ENCODE data around the gene SNX5. TPM values are rescaled to one million over a fixed set of nuclear protein-coding genes. Genes with fewer than 3 reads are reported as not detected.

SNX5 gene
- total RNA-seq, 2 experiments from 2014 or later, result 222 to 249 TPM

GRCh38 chr20:17965042-17965697, 3.4 kb downstream of the SNX5 start:
- no peaks in the 10 kb centered on the region for H3K9me3 Mint-ChIP-seq
- TF ChIP-seq, protein P1, sequence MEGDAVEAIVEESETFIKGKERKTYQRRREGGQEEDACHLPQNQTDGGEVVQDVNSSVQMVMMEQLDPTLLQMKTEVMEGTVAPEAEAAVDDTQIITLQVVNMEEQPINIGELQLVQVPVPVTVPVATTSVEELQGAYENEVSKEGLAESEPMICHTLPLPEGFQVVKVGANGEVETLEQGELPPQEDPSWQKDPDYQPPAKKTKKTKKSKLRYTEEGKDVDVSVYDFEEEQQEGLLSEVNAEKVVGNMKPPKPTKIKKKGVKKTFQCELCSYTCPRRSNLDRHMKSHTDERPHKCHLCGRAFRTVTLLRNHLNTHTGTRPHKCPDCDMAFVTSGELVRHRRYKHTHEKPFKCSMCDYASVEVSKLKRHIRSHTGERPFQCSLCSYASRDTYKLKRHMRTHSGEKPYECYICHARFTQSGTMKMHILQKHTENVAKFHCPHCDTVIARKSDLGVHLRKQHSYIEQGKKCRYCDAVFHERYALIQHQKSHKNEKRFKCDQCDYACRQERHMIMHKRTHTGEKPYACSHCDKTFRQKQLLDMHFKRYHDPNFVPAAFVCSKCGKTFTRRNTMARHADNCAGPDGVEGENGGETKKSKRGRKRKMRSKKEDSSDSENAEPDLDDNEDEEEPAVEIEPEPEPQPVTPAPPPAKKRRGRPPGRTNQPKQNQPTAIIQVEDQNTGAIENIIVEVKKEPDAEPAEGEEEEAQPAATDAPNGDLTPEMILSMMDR (IDR thresholded peaks at IDR 0.05), result no peak
- POLR2A ChIA-PET, result interaction anchor here (0.5 to 4.4 kb wide), 9 partner anchors 9 to 394 kb away, joined by 3 to 36 read pairs (median 3); partner anchors contain the start of genes KAT14 and PET117
- no peaks in the 10 kb centered on the region for H3K27me3 Mint-ChIP-seq
- peak overlapping the region; percentile 92 for H3K4me3 Mint-ChIP-seq
- DNase-seq, result no peak
- intact Hi-C loops (cut with micrococcal nuclease), result no loop called here
- CTCF ChIA-PET, result interaction anchor here (0.9 to 4.0 kb wide), 7 partner anchors 9 to 67 kb away, joined by 3 to 10 read pairs (median 3); no protein-coding TSS in a partner anchor
- no peak for ATAC-seq
- peaks cover 46% of the 10 kb centered on the region for H3K4me1 Mint-ChIP-seq (ENCODE audit: low read depth)
- H3K27ac Mint-ChIP-seq, result peak overlapping the region; percentile 92
- peaks cover 79% of the 10 kb centered on the region for H3K36me3 Mint-ChIP-seq (ENCODE audit: low read depth)

- H3K27ac Mint-ChIP-seq, result peak overlapping the region; percentile 92
- peaks cover 51% of the 10 kb centered on the region for H3K4me1 Mint-ChIP-seq (ENCODE audit: low read depth)
- POLR2A ChIA-PET, result interaction anchor here (0.7 to 4.4 kb wide), 4 partner anchors 8 to 173 kb away, joined by 3 to 36 read pairs (median 8); partner anchors contain the start of genes KAT14 and PET117
- TF ChIP-seq, protein P1 (IDR thresholded peaks at IDR 0.05), result no peak
- DNase-seq (no peak), ATAC-seq (no peak)
- intact Hi-C loops (cut with micrococcal nuclease), result no loop called here
- no peaks in the 10 kb centered on the region for H3K27me3 Mint-ChIP-seq
- CTCF ChIA-PET, result interaction anchor here (1.2 to 2.6 kb wide), 4 partner anchors 9 to 66 kb away, joined by 3 to 6 read pairs (median 4); no protein-coding TSS in a partner anchor
- H3K9me3 Mint-ChIP-seq, result no peaks in the 10 kb centered on the region
- H3K36me3 Mint-ChIP-seq (ENCODE audit: low read depth), result peaks cover 78% of the 10 kb centered on the region
- H3K4me3 Mint-ChIP-seq, result peak overlapping the region; percentile 92
Observed at GRCh38 chr20:17964632-17965031, 4.0 kb downstream of the SNX5 start.

GRCh38 chr20:17964073-17964472, 4.5 kb downstream of the SNX5 start:
- DNase-seq (no peak), ATAC-seq (no peak)
- CTCF ChIA-PET, result interaction anchor here (1.3 to 1.4 kb wide), 2 partner anchors 25 to 66 kb away, joined by 3 to 5 read pairs; no protein-coding TSS in a partner anchor
- TF ChIP-seq, protein P1 (IDR thresholded peaks at IDR 0.05), result no peak
- Mint-ChIP-seq H3K4me3 (peak overlapping the region; percentile 92), H3K9me3 (no peaks in the 10 kb centered on the region), H3K4me1 (ENCODE audit: low read depth) (peaks cover 57% of the 10 kb centered on the region), H3K36me3 (ENCODE audit: low read depth) (peaks cover 83% of the 10 kb centered on the region), H3K27me3 (no peaks in the 10 kb centered on the region), H3K27ac (peak overlapping the region; percentile 92)
- POLR2A ChIA-PET, result interaction anchor here (0.6 to 3.2 kb wide), 4 partner anchors 9 to 560 kb away, joined by 3 to 10 read pairs (median 5); partner anchors contain the start of genes KAT14 and PET117
- intact Hi-C loops (cut with micrococcal nuclease), result no loop called here

- ChIA-PET POLR2A (interaction anchor here (0.6 to 3.2 kb wide), 5 partner anchors 8 to 561 kb away, joined by 3 to 10 read pairs (median 7); partner anchors contain the start of genes KAT14 and PET117), CTCF (interaction anchor here (1.3 to 1.4 kb wide), 4 partner anchors 24 to 308 kb away, joined by 3 to 5 read pairs (median 4); no protein-coding TSS in a partner anchor)
- H3K36me3 Mint-ChIP-seq (ENCODE audit: low read depth), result peaks cover 88% of the 10 kb centered on the region
- peak overlapping the region; percentile 92 for H3K27ac Mint-ChIP-seq
- H3K4me1 Mint-ChIP-seq (ENCODE audit: low read depth), result peaks cover 65% of the 10 kb centered on the region
- TF ChIP-seq, protein P1 (IDR thresholded peaks at IDR 0.05), result no peak
- H3K4me3 Mint-ChIP-seq, result peak overlapping the region; percentile 92
- ATAC-seq, result no peak
- intact Hi-C loops (cut with micrococcal nuclease), result no loop called here
- no peaks in the 10 kb centered on the region for H3K9me3 Mint-ChIP-seq
- DNase-seq, result no peak
- no peaks in the 10 kb centered on the region for H3K27me3 Mint-ChIP-seq
Observed at GRCh38 chr20:17963114-17963897, 5.3 kb downstream of the SNX5 start.
